WI38 (cell line): ENCODE results near the gene PKP2.

Source experiments
- H3K4me3 ChIP-seq: 2 replicates; pipeline ENCODE4 v1.5.1; 2011; ENCODE audit warnings: low read depth, mild to moderate bottlenecking, control low read depth, low read length
- CTCF ChIP-seq: IDR thresholded peaks from 2 replicates; pipeline ENCODE4 v1.5.1; 2012; ENCODE audit warnings: low read depth, mild to moderate bottlenecking, control low read depth, low read length

The PKP2 gene

GRCh38 chr12:32789916-32790315, 106.7 kb downstream of the PKP2 start:
- no peak overlapping the region for H3K4me3 ChIP-seq
- no peak for TF ChIP-seq CTCF

GRCh38 chr12:32789446-32789845, 107.1 kb downstream of the PKP2 start:
- TF ChIP-seq CTCF = no peak
- no peak overlapping the region for H3K4me3 ChIP-seq

GRCh38 chr12:32788405-32788804, 108.2 kb downstream of the PKP2 start:
- TF ChIP-seq CTCF = no peak

GRCh38 chr12:32785557-32785956, 111.0 kb downstream of the PKP2 start:
- no peak overlapping the region for H3K4me3 ChIP-seq
- TF ChIP-seq CTCF = no peak

More at GRCh38 chr12:32788405-32788804, 108.2 kb downstream of the PKP2 start:
- no peak overlapping the region for H3K4me3 ChIP-seq

GRCh38 chr12:32783029-32783428, 113.5 kb downstream of the PKP2 start:
- no peak for TF ChIP-seq CTCF
- no peak overlapping the region for H3K4me3 ChIP-seq

- H3K4me3 ChIP-seq = no peak overlapping the region
- TF ChIP-seq CTCF = no peak
Measured at GRCh38 chr12:32780071-32780470, 116.5 kb downstream of the PKP2 start.

GRCh38 chr12:32777691-32778175, 118.8 kb downstream of the PKP2 start:
- TF ChIP-seq CTCF = no peak
- H3K4me3 ChIP-seq = no peak overlapping the region
